WTC11 (cell line): Measurements from ENCODE around the gene TRPM2. TPM values are rescaled to one million over a fixed set of nuclear protein-coding genes. Genes with fewer than 3 reads are reported as not detected.

ENCODE experiments used
- ATAC-seq: fragments of 200-7000 bp; cut with Tn5 transposase; 2 replicates; pipeline ENCODE4 v1.10.0; 2021; ENCODE audit warnings: mild to moderate bottlenecking, moderate library complexity
- CTCF ChIA-PET: fragments of 300-600 bp; sonication (Branson Sonifier 250); formaldehyde crosslinking; loops from one replicate; lab custom pipeline; 2021; ENCODE audit warnings: antibody characterized with exemption; lab: Charles Lee
- POLR2A ChIA-PET: fragments of 350-600 bp; sonication (Branson Sonifier 250); formaldehyde crosslinking; loops from one replicate; lab custom pipeline; 2021; ENCODE audit warnings: antibody characterized with exemption; lab: Charles Lee
- DNase-seq: peaks from one replicate; pipeline ENCODE4 v3.0.0; 2021; ENCODE audit warnings: low spot score
- H3K27ac Mint-ChIP-seq: 2 replicates; pipeline ENCODE4 v1.8.0; 2021; ENCODE audit warnings: mixed read lengths
- H3K27me3 Mint-ChIP-seq: 2 replicates; pipeline ENCODE4 v1.8.0; 2021; ENCODE audit warnings: low read depth, mild to moderate bottlenecking, moderate library complexity, mixed read lengths
- H3K36me3 Mint-ChIP-seq: 2 replicates; pipeline ENCODE4 v1.8.0; 2021; ENCODE audit warnings: mixed read lengths
- H3K4me1 Mint-ChIP-seq: 2 replicates; pipeline ENCODE4 v1.8.0; 2022; ENCODE audit warnings: mixed read lengths
- H3K4me3 Mint-ChIP-seq: 2 replicates; pipeline ENCODE4 v1.8.0; 2021; ENCODE audit warnings: mild to moderate bottlenecking, moderate library complexity, mixed read lengths
- H3K9me3 Mint-ChIP-seq: 2 replicates; pipeline ENCODE4 v1.8.0; 2021; ENCODE audit warnings: mixed read lengths
- FOXP1 ChIP-seq: sonication (generic); formaldehyde crosslinking; IDR thresholded peaks from 2 replicates; pipeline ENCODE4 v1.8.0; 2022; ENCODE audit warnings: missing genetic modification reagents, mild to moderate bottlenecking, moderate library complexity, borderline replicate concordance
- GTF2I ChIP-seq: fragments of 250-450 bp; sonication (Bioruptor Pico); conservative IDR thresholded peaks from 2 replicates; pipeline ENCODE4 v1.4.0; 2021; ENCODE audit warnings: mild to moderate bottlenecking
- JAZF1 ChIP-seq: fragments of 250-450 bp; sonication (Bioruptor Pico); IDR thresholded peaks from 2 replicates; pipeline ENCODE4 v1.9.0; 2021; ENCODE audit warnings: moderate library complexity, mild to moderate bottlenecking, inconsistent platforms
- RORB ChIP-seq: fragments of 250-450 bp; sonication (Bioruptor Pico); IDR thresholded peaks from 2 replicates; pipeline ENCODE4 v1.9.0; 2021; ENCODE audit warnings: mild to moderate bottlenecking
- SMAD4 ChIP-seq: sonication (generic); formaldehyde crosslinking; IDR thresholded peaks from 2 replicates; pipeline ENCODE4 v1.8.0; 2022; ENCODE audit warnings: mild to moderate bottlenecking, missing genetic modification reagents
- SP1 ChIP-seq: sonication (generic); formaldehyde crosslinking; conservative IDR thresholded peaks from 2 replicates; pipeline ENCODE4 v1.8.1; 2022; ENCODE audit warnings: missing genetic modification reagents
- ZNF423 ChIP-seq: fragments of 250-450 bp; sonication (Bioruptor Pico); IDR thresholded peaks from 2 replicates; pipeline ENCODE4 v2.1.2; 2022; ENCODE audit warnings: mild to moderate bottlenecking, moderate library complexity
- ZNF671 ChIP-seq: fragments of 250-450 bp; sonication (Bioruptor Pico); IDR thresholded peaks from 2 replicates; pipeline ENCODE4 v1.8.0; 2021; ENCODE audit warnings: mild to moderate bottlenecking
- total RNA-seq: library from RNA; stranded (reverse); gene quantifications from 3 replicates; pipeline ENCODE4 v1.2.3, GENCODE V29; 2021
- TF ChIP-seq, protein P1 (sequence below): sonication (generic); formaldehyde crosslinking; IDR thresholded peaks from 2 replicates; pipeline ENCODE4 v1.8.1; 2023; ENCODE audit warnings: mild to moderate bottlenecking, missing genetic modification reagents
- TF ChIP-seq, protein P2 (sequence below): sonication (generic); formaldehyde crosslinking; IDR thresholded peaks from 2 replicates; pipeline ENCODE4 v1.8.0; 2022; ENCODE audit warnings: missing genetic modification reagents
- TF ChIP-seq, protein P3 (sequence below): sonication (generic); formaldehyde crosslinking; IDR thresholded peaks from 2 replicates; pipeline ENCODE4 v1.8.1; 2022; ENCODE audit warnings: low read depth, missing genetic modification reagents, borderline replicate concordance
- TF ChIP-seq, protein P4 (sequence below): sonication (generic); formaldehyde crosslinking; IDR thresholded peaks from 2 replicates; pipeline ENCODE4 v1.8.0; 2022; ENCODE audit warnings: mild to moderate bottlenecking, missing genetic modification reagents
- TF ChIP-seq, protein P5 (sequence below): sonication (generic); formaldehyde crosslinking; IDR thresholded peaks from 2 replicates; pipeline ENCODE4 v1.8.1; 2023; ENCODE audit warnings: mild to moderate bottlenecking, missing genetic modification reagents, moderate library complexity
- TF ChIP-seq, protein P6 (sequence below): sonication (generic); formaldehyde crosslinking; IDR thresholded peaks from 2 replicates; pipeline ENCODE4 v1.8.1; 2022; ENCODE audit warnings: missing genetic modification reagents, borderline replicate concordance
- TF ChIP-seq, protein P7 (sequence below): fragments of 250-450 bp; sonication (Bioruptor Pico); IDR thresholded peaks from 2 replicates; pipeline ENCODE4 v1.9.0; 2021; ENCODE audit warnings: mild to moderate bottlenecking
- TF ChIP-seq, protein P8 (sequence below): sonication (generic); formaldehyde crosslinking; IDR thresholded peaks from 2 replicates; pipeline ENCODE4 v1.8.0; 2023; ENCODE audit warnings: mild to moderate bottlenecking, missing genetic modification reagents
- TF ChIP-seq, protein P9 (sequence below): fragments of 250-450 bp; sonication (Bioruptor Pico); IDR thresholded peaks from 2 replicates; pipeline ENCODE4 v1.9.0; 2021; ENCODE audit warnings: mild to moderate bottlenecking

Gene TRPM2
- total RNA-seq, 1 experiment from 2014 or later = 0.92 TPM

DNA sequence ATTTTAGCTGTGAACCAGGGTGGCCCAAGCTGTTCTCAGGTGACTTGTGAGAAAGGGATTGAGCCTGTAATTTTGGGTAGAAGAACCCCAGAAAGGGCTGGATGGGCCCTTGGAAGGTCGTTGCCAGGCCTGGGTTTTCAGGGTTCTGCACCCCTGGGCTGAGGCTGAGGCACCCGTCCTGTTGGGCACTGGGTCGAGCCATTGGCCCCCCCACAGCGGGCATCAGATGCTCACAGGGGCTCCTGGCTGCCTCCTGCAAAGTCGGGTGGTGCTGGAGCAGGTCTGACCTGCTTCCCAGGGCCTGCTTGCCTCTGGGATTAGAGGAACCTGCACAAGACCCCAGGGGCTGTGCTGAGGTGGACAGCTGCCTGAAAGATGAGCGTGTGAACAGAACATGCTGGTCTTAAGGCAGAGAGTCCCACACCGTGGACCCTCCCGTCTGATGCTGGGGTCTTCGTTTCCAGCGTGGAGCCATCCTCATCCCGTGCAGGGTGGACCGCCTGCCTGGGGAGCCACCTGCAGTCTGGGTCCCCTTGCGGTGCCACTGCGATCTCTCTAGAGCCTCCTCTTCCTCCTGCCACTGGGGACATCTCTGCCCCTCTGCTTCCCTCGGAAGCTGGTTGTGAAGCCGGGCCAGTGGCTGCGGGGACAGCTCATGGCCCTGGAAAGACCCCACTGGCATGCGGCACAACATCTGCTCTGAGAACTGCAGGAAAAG lies 1.7 kb upstream of the TRPM2 start:
- peaks cover 35% of the 10 kb centered on the region for H3K27me3 Mint-ChIP-seq
- no peak for ATAC-seq
- H3K36me3 Mint-ChIP-seq = no peaks in the 10 kb centered on the region
- POLR2A ChIA-PET = no interaction called here
- peak overlapping the region; percentile 44; the same call in 1 of the 2 replicates for H3K4me3 Mint-ChIP-seq
- no peaks in the 10 kb centered on the region for H3K9me3 Mint-ChIP-seq
- no peak for DNase-seq
- H3K4me1 Mint-ChIP-seq = no peaks in the 10 kb centered on the region
- CTCF ChIA-PET = interaction anchor here (0.7 to 1.6 kb wide), 7 partner anchors 9 to 136 kb away, joined by 3 to 6 read pairs (median 4); no protein-coding TSS in a partner anchor
- H3K27ac Mint-ChIP-seq = no peak overlapping the region
- TF ChIP-seq RORB (CRISPR knock-in tag) = no peak
- TF ChIP-seq, protein P1, sequence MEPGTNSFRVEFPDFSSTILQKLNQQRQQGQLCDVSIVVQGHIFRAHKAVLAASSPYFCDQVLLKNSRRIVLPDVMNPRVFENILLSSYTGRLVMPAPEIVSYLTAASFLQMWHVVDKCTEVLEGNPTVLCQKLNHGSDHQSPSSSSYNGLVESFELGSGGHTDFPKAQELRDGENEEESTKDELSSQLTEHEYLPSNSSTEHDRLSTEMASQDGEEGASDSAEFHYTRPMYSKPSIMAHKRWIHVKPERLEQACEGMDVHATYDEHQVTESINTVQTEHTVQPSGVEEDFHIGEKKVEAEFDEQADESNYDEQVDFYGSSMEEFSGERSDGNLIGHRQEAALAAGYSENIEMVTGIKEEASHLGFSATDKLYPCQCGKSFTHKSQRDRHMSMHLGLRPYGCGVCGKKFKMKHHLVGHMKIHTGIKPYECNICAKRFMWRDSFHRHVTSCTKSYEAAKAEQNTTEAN (CRISPR knock-in tag) = no peak
- TF ChIP-seq, protein P2, sequence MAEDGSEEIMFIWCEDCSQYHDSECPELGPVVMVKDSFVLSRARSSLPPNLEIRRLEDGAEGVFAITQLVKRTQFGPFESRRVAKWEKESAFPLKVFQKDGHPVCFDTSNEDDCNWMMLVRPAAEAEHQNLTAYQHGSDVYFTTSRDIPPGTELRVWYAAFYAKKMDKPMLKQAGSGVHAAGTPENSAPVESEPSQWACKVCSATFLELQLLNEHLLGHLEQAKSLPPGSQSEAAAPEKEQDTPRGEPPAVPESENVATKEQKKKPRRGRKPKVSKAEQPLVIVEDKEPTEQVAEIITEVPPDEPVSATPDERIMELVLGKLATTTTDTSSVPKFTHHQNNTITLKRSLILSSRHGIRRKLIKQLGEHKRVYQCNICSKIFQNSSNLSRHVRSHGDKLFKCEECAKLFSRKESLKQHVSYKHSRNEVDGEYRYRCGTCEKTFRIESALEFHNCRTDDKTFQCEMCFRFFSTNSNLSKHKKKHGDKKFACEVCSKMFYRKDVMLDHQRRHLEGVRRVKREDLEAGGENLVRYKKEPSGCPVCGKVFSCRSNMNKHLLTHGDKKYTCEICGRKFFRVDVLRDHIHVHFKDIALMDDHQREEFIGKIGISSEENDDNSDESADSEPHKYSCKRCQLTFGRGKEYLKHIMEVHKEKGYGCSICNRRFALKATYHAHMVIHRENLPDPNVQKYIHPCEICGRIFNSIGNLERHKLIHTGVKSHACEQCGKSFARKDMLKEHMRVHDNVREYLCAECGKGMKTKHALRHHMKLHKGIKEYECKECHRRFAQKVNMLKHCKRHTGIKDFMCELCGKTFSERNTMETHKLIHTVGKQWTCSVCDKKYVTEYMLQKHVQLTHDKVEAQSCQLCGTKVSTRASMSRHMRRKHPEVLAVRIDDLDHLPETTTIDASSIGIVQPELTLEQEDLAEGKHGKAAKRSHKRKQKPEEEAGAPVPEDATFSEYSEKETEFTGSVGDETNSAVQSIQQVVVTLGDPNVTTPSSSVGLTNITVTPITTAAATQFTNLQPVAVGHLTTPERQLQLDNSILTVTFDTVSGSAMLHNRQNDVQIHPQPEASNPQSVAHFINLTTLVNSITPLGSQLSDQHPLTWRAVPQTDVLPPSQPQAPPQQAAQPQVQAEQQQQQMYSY = no peak
- TF ChIP-seq, protein P3, sequence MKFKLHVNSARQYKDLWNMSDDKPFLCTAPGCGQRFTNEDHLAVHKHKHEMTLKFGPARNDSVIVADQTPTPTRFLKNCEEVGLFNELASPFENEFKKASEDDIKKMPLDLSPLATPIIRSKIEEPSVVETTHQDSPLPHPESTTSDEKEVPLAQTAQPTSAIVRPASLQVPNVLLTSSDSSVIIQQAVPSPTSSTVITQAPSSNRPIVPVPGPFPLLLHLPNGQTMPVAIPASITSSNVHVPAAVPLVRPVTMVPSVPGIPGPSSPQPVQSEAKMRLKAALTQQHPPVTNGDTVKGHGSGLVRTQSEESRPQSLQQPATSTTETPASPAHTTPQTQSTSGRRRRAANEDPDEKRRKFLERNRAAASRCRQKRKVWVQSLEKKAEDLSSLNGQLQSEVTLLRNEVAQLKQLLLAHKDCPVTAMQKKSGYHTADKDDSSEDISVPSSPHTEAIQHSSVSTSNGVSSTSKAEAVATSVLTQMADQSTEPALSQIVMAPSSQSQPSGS (CRISPR knock-in tag) = no peak
- TF ChIP-seq, protein P4, sequence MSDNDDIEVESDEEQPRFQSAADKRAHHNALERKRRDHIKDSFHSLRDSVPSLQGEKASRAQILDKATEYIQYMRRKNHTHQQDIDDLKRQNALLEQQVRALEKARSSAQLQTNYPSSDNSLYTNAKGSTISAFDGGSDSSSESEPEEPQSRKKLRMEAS (CRISPR knock-in tag) = no peak
- TF ChIP-seq, protein P5, sequence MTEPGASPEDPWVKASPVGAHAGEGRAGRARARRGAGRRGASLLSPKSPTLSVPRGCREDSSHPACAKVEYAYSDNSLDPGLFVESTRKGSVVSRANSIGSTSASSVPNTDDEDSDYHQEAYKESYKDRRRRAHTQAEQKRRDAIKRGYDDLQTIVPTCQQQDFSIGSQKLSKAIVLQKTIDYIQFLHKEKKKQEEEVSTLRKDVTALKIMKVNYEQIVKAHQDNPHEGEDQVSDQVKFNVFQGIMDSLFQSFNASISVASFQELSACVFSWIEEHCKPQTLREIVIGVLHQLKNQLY = no peak
- TF ChIP-seq ZNF671 = no peak
- TF ChIP-seq SMAD4 (CRISPR knock-in tag) = no peak

DNA sequence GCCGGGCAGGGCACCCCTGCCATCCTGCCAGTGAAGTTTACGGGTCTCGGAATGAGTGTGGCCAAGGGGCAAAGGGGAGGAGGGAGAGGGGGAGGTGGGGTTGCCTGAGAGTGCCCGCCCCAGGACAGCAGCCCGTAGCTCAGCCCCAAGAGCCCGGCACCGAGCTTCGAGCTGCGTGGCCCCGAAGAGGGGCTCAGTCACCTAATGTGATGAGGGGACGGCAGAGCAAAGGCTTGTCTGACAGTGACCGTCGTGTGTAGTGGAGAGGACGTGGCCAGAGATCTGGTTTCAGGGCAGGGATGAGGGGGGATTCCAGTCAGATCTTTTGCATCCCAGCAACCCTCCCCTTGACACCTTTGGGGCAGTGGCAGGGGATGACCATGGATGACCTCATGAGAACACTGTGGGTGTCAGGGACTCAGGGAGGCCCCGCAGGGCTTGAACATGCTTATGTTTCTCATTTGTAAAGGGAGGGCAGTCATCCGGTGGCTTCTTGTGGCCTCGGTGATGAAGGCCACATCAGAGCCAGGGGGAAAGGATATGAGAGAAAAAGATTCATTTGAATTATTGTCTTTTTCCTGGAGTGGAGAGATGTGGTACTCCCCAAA lies 1.1 kb upstream of the TRPM2 start:
- ATAC-seq (no peak), DNase-seq (no peak)
- peaks cover 35% of the 10 kb centered on the region for H3K27me3 Mint-ChIP-seq
- H3K4me3 Mint-ChIP-seq = no peak overlapping the region
- CTCF ChIA-PET = interaction anchor here (1.2 to 1.6 kb wide), 2 partner anchors 8 to 92 kb away, joined by 3 to 4 read pairs; no protein-coding TSS in a partner anchor
- POLR2A ChIA-PET = no interaction called here
- no peak overlapping the region for H3K27ac Mint-ChIP-seq
- H3K36me3 Mint-ChIP-seq = no peaks in the 10 kb centered on the region
- no peaks in the 10 kb centered on the region for H3K4me1 Mint-ChIP-seq
- no peaks in the 10 kb centered on the region for H3K9me3 Mint-ChIP-seq
- no peak for TF ChIP-seq GTF2I (CRISPR knock-in tag)
- TF ChIP-seq, protein P6, sequence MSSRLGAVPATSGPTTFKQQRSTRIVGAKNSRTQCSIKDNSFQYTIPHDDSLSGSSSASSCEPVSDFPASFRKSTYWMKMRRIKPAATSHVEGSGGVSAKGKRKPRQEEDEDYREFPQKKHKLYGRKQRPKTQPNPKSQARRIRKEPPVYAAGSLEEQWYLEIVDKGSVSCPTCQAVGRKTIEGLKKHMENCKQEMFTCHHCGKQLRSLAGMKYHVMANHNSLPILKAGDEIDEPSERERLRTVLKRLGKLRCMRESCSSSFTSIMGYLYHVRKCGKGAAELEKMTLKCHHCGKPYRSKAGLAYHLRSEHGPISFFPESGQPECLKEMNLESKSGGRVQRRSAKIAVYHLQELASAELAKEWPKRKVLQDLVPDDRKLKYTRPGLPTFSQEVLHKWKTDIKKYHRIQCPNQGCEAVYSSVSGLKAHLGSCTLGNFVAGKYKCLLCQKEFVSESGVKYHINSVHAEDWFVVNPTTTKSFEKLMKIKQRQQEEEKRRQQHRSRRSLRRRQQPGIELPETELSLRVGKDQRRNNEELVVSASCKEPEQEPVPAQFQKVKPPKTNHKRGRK (CRISPR knock-in tag) = no peak
- TF ChIP-seq JAZF1 = no peak
- no peak for TF ChIP-seq ZNF423 (CRISPR knock-in tag)
- TF ChIP-seq, protein P7, sequence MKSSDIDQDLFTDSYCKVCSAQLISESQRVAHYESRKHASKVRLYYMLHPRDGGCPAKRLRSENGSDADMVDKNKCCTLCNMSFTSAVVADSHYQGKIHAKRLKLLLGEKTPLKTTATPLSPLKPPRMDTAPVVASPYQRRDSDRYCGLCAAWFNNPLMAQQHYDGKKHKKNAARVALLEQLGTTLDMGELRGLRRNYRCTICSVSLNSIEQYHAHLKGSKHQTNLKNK (CRISPR knock-in tag) = no peak
- TF ChIP-seq, protein P8, sequence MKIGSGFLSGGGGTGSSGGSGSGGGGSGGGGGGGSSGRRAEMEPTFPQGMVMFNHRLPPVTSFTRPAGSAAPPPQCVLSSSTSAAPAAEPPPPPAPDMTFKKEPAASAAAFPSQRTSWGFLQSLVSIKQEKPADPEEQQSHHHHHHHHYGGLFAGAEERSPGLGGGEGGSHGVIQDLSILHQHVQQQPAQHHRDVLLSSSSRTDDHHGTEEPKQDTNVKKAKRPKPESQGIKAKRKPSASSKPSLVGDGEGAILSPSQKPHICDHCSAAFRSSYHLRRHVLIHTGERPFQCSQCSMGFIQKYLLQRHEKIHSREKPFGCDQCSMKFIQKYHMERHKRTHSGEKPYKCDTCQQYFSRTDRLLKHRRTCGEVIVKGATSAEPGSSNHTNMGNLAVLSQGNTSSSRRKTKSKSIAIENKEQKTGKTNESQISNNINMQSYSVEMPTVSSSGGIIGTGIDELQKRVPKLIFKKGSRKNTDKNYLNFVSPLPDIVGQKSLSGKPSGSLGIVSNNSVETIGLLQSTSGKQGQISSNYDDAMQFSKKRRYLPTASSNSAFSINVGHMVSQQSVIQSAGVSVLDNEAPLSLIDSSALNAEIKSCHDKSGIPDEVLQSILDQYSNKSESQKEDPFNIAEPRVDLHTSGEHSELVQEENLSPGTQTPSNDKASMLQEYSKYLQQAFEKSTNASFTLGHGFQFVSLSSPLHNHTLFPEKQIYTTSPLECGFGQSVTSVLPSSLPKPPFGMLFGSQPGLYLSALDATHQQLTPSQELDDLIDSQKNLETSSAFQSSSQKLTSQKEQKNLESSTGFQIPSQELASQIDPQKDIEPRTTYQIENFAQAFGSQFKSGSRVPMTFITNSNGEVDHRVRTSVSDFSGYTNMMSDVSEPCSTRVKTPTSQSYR (CRISPR knock-in tag) = no peak
- TF ChIP-seq, protein P9, sequence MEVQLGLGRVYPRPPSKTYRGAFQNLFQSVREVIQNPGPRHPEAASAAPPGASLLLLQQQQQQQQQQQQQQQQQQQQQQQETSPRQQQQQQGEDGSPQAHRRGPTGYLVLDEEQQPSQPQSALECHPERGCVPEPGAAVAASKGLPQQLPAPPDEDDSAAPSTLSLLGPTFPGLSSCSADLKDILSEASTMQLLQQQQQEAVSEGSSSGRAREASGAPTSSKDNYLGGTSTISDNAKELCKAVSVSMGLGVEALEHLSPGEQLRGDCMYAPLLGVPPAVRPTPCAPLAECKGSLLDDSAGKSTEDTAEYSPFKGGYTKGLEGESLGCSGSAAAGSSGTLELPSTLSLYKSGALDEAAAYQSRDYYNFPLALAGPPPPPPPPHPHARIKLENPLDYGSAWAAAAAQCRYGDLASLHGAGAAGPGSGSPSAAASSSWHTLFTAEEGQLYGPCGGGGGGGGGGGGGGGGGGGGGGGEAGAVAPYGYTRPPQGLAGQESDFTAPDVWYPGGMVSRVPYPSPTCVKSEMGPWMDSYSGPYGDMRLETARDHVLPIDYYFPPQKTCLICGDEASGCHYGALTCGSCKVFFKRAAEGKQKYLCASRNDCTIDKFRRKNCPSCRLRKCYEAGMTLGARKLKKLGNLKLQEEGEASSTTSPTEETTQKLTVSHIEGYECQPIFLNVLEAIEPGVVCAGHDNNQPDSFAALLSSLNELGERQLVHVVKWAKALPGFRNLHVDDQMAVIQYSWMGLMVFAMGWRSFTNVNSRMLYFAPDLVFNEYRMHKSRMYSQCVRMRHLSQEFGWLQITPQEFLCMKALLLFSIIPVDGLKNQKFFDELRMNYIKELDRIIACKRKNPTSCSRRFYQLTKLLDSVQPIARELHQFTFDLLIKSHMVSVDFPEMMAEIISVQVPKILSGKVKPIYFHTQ = no peak
- TF ChIP-seq SP1 (CRISPR knock-in tag) = no peak
- TF ChIP-seq, protein P4 (CRISPR knock-in tag) = no peak
- TF ChIP-seq FOXP1 = no peak
